CD4-positive, alpha-beta T cell treated with Interferon gamma for 1 hour (primary cell): ENCODE data around the gene ADSS1.

Experiments used
- DNase-seq: peaks from one replicate; pipeline ENCODE4 v3.0.0-alpha.2; 2020

The ADSS1 gene

GRCh38 chr14:104687601-104688504, 36.2 kb upstream of the ADSS1 start:
- no peak for DNase-seq

DNA sequence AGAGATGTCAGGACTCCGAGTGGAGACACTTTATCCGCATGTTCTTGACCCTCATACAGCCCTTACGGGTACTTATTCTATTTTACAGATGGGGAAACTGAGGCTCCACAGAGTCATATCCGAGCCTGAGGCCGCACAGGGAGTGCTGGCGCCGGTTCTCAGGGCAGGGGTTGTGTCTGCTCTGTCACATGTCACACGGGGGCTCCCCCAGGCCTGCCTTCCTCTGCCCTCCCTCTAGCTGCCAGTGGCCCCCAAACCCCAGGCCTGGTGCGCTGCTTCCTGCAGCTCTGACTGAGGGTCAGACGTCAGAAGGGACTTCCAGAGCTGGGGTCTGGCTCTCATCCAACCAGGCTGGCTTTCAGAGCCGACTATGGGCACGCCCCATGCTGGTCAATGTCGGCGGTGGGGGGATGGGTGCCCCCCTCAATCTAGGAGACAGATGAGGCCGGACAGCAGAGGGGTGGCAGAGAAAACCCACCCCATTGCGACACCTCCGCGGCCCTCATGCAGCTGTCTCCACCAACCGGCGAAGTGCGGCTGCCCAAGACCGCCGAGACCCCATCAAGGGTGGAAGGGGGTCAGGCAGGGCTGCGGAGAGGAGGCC, 35.4 kb upstream of the ADSS1 start:
- no peak for DNase-seq

- peak; percentile 51 for DNase-seq
These were observed 34.7 kb upstream of the ADSS1 start, which contains the start of gene INF2 for GRCh38 chr14:104689109-104689880. Gene INF2, plus strand, starts transcription at chr14:104689618. Its CDS starts 11,748 bp downstream, at chr14:104701366.

- DNase-seq: no peak
These were observed 33.9 kb upstream of the ADSS1 start for GRCh38 chr14:104689881-104690711.

DNA sequence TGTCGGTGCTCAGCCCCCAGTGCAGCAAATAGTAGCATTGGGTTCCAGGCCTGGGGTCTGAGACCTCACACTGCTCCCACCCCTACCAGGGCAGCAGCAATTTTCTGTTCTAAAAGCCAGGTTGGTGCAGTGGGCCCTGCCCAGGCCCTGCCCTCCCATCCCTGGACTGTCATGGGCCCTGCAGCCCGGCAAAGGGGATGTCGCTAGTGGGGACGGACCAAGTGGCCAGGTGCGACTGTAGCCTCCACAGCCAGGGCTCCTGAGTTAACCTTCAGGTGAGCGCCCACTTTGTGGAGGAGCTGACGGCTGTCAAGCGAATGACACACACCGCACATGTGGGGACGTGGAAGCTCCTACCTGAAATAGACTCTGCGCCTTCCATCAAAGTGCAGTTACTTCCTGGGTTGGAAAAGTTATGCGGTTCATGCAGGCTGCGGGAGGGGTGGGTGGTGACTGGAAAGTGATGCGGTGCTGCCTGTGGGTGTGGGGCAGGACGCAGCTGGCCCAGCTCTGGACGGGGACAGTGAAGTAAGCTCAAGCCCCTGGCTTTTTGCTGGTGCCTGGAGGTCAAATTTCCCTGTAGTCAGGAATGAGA, 33.1 kb upstream of the ADSS1 start:
- no peak for DNase-seq

DNA sequence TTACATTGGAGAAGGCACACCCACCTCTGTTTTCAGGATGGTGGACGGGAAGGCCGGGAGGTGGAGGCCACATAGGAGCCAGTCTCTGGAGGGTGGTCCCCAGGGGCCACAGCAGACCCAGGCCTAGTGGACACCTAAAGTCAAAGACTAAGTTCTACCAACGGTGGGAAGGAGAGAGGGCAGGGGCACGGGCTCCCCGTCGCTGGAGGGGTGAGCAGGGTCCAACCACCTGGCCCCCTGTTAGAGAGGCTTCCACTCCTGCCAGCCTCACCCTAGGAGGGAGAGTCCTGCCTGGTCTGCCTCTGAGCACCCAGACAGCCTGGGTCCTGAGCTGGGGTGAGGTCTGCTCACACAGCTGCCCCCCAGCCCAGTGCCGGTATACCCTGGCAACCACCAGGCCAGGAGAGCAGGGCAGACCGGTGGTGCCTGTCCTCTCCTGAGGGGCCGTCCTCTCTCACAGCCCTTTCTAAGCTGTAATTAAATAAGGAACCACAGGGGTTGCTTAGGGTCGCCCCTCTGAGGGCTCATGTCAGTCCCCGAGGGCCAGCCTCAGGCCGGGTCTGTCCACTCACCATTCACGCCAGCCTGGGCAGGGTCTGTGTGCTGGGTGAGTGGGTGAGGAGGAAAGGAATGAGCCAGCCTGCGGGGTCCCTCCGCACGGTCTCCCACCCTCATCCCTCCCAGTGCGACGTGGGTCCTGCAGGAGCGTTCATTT, 32.3 kb upstream of the ADSS1 start:
- no peak for DNase-seq

GRCh38 chr14:104692261-104692938, 31.6 kb upstream of the ADSS1 start:
- no peak for DNase-seq

- DNase-seq: no peak
These were observed 31.1 kb upstream of the ADSS1 start for GRCh38 chr14:104692939-104693315.

DNA sequence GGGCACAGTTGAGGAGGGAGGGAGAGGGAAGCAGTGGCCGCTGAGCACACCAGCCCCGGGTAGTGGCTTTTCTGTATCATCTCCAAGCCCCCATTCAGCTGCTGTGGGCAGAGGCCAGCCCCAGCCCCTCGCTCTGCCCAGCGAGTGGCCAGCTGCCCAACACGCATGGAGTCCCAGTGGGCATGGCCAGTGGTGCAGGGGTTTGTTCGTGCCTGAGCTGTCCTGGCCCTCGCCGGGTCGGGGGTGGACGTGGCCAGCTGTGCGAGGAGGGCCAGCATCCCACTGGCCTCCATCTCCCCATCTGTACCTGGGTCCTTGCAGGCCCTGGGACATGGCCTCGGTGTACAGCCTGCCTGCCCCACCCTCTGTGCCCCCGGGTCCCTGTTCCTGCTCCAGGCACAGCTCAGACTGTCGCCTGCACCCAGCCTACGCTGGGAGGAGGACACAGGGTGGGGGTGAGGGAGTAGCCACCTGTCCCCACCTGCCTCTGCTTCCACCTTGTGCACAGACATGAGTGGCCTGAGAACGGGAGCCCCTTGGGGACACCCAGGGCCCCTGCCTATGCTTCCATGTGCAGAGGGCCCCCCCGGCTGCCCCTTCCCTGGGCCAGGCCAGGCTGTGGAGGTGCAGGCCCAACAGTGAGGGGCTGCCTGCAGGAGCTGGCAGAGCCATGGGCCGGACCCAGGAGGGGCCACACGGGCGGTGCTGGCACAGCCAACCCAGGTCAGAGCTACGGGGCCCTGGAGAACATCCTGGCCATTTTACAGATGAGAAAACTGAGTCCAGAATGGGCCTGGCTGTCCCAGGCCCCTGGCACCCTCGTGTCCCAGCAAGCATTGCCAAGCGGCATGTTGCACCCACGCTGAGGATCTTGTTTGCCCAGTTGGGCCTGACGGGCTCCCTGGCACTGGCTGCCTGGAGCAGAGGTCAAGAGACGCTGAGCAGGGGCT, 30.3 kb upstream of the ADSS1 start:
- DNase-seq: no peak

DNA sequence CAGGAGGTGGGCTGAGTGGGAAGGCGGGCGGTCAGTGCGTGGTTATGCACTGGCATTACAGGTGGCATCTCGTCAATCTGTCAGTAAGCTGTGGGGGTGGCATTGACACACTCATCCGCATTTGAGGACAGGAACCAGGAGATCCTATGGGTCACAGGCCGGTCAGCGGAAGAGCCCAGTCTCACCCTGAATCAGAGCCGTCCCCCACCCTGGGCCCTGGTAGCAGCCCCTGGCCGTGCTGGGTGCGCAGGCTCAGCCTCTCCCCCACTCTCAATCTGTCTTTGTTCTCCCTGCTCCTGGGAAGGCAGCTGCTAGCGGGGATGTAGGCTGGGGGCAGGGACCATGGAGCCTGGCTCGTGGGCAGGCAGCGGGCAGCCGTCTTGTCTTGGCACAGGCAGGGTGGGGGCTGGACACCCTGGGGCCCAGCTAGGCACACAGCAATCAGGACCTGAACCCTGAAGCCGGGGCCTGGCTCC, 29.5 kb upstream of the ADSS1 start:
- no peak for DNase-seq

DNA sequence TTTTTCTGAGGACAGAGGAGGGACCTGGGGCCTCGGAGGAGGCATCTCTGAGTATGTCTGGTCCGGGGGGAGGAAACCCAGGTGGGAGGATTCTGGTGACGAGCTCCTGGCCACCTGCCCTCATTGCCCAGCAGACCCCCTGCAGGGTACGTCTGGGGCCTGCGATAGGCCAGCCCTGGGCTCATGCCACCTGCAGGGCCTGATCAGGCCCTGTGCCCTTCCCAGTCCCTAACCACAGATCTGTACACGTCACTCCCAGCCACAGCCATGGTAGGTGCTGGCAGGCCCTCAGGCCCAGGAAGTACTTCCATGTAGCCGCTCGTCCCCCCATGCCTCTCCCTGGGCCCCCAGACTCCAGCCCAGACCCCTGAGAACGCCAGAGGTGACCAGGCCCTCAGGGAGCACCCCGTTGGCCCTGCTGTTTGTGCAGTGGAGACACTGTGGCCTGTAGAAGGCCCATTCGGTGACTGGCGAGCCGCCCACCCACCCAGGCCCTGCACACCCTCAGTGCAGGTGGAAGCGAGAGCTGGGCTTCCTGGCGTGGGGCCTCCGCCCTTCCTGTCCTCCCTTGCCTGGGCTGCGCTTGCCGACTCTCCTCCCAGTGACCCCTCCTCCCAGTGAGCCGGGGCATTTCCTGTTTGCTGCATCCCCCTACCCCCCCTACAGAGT, 28.9 kb upstream of the ADSS1 start:
- DNase-seq: peak; percentile 42

DNA sequence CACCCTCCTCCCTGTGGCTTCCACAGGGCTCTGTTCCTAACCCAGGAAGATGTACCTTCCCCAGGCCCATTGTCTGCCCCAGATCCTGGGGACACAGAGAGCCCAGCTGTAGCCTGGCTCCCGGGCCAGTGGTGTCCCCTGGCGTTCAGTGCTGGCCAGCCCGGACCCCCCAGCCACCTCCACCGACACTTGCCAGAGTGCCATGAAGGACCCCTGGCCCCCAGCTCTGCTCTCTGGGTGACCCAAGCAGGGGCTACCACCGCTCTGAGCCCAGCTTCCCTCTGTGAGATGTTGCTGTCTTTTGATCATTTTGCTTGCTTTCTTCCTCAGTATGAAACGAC, 28.4 kb upstream of the ADSS1 start:
- DNase-seq: no peak

DNA sequence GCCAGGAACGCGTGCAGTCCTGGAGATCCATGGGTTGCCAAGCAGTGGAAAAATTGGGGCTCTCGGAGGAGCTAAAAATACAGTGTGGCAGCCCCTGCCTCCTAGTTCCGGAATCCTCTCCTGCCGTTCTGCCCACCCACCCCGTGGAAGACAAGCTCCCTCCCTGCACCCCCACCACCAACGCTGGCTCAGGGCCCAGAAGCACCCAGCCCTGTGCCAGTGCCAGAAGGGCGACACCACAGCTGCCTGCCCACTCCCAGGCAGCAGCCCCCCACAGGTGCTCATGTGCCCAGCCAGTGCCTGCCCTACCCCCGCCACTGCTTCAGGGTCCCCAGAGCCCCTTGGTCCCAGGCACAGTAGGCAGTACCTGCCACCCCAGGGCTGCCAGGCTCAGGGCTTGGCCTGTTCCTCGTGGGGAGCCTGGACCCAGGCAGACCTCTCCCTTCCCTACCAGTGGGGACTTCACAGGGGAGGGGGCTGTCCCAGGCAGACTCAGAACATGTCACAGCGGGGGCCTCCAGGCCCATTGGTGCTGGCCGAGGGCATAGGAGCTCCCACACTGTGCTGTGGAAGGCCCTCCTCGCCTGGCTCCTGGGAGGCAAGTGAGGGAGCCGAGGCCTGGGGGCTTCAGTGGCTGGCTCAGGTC, 27.2 kb upstream of the ADSS1 start:
- DNase-seq: no peak

DNA sequence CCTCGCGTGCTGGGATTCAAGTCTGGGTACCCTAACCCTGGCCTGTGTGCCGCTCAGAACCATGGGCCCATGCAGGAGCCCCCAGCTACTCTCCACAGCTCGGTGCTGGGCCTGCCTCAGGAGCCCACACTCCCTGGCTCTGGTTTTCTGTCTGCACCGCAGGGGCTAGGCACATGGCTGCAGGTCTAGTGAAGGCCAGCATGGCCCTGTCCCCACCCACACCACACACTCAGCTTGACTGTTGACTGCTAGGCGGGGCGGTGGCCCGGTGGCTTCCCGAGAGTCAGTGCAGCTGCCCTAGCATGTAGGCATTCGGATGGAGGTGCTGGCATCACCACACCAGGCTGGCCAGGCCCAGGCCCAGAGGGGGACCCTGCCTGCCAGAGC, 26.7 kb upstream of the ADSS1 start:
- no peak for DNase-seq

DNA sequence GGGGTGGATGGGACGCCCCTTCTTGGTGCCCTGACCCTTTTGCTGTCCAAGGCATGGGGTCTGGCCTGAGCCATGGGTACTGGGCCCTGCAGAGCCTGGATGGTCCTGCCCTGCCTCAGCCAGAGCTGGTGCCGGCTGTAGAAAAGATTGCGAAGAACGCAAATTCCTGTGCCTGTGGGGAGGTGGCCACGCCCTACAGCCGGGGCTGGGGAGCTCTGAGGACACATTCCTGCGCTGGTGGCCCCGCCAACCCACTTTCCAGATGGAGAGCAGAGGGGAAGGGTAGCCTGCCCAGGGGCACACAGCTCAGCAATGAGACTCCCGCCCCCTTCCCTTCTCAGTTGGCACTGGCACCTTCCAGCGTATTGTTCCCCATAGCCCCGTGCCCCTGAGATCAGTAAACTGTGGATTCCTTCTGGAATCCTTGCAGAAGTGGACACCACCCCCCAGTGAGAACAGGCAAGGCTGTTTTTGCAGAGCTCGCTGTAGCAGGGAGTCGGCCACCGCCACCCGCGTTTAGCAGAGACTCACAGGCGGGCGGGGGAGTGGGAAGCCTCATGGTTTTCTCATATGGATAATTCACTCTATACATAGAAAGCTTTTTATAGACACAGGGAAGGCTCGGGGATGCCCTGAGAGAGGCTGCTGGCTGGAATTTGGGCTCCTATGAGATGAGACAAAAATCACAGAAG, 26.0 kb upstream of the ADSS1 start:
- no peak for DNase-seq

DNA sequence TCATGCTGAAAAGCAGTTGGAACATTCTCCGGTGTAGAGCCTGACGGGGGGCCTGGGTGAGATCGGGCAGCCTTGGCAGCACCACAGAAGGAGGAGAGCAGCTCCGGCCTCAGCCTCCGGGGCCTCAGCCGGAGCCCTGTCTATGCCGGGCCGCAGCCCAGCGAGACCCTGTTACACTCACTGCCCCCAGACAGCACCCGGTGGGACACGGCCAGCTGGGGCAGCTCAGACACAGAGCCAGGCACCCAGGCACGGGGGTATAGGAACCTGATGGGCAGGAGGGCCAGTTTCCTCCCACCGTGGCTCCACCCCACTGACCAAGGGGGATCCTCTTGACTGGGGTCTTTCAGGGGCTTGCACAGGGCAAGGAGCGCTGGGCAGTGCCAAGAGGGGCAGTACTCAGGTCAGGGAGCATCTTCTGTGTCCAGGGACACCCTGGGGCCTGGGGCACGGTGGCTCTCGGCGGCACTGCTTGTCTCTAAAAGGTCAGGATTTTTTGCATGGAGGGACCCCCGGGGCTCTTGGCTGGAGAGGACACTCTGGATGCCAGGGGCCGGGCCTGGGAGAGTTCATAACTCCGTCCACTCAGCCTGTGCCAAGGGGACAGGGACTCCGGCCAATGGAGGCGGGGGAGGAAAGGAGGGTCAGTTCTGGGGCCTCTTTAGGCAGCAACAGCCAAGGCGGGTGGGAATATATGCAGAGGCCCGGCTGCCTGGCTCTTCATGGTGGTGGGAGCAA, 25.2 kb upstream of the ADSS1 start:
- DNase-seq: no peak

GRCh38 chr14:104699426-104699748, 24.6 kb upstream of the ADSS1 start:
- DNase-seq: no peak
